HTERT RPE-1 (cell line): ENCODE data around the gene DMBX1.

Experiments
- in situ Hi-C: fragments of 300-500 bp; cut with MboI; formaldehyde crosslinking; loops from 4 replicates; pipeline ENCODE4 v1.14.3; 2020; ENCODE audit warnings: low sequenced_read_pairs

The DMBX1 gene

DNA sequence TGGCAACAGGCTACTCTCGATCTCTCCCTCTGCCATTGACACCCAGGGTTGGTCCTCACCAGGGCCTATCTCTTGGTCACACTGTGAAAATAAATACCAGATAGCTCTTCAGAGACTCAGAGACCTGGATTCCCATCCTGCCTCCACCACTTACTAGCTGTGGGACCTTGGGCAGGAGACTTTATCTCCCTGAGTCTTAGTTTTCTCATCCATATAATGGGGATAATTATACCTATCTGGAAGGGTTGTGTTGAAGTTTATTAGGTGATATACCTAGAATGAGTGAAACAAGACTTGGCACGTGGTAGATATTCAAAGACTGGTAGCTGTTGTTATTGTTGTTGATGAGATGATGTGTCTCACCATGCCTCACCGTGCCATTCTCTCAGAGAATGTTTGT, 7.4 kb downstream of the DMBX1 start:
- in situ Hi-C loops = no loop called here

GRCh38 chr1:46497665-46498064, 8.0 kb downstream of the DMBX1 start:
- in situ Hi-C loops = no loop called here

- in situ Hi-C loops = no loop called here
Observed at GRCh38 chr1:46501528-46501927, 11.9 kb downstream of the DMBX1 start.

GRCh38 chr1:46503421-46503820, 13.8 kb downstream of the DMBX1 start:
- in situ Hi-C loops = no loop called here

- in situ Hi-C loops = no loop called here
Observed at GRCh38 chr1:46506470-46507219, 17.0 kb downstream of the DMBX1 start.

DNA sequence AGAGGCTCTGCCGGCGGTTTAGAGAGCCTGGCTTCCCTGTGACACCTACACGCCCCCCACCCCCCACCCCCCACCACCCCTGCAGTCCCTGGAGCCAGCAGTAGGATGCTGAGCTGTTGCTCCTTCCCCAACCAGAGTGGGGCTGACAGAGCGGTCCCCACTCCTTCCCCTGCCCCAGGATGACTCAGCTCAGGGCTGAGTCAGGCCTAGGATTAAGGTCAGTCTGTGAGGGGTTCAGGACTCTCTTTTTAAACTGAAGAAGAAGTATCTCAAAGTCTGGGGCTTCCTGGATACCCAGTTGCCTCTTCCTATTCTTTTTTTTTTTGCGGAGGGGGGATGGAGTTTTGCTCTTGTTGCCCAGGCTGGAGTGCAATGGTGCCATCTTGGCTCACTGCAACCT, 19.1 kb downstream of the DMBX1 start:
- in situ Hi-C loops = no loop called here

DNA sequence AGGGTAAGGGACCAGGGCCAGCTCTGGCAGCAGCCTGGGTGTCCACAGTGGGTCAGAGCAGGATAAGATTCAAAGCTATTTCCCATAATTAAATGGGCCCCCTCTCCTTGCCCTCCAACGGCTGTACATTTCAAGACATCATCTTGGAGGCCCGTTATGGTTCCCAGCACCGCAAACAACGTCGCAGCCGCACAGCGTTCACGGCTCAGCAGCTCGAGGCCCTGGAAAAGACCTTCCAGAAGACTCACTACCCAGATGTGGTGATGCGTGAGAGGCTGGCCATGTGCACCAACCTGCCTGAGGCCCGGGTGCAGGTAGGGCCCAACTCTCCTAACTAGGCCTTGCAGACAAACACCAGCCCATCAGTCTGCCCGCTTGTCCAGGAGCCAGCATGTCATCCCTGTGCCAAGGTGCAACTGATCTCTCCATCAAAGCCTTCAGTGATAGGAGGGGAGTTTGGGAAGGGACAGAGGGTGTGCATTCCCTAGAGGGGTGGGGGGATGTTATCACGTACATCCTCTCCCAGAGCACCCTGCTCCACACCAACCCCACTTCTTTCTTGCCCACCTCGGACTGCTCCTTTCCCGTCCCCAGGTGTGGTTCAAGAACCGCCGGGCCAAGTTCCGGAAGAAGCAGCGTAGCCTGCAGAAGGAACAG, 20.8 kb downstream of the DMBX1 start:
- in situ Hi-C loops = no loop called here

- in situ Hi-C loops = no loop called here
Observed at GRCh38 chr1:46510998-46511365, 21.3 kb downstream of the DMBX1 start.

DNA sequence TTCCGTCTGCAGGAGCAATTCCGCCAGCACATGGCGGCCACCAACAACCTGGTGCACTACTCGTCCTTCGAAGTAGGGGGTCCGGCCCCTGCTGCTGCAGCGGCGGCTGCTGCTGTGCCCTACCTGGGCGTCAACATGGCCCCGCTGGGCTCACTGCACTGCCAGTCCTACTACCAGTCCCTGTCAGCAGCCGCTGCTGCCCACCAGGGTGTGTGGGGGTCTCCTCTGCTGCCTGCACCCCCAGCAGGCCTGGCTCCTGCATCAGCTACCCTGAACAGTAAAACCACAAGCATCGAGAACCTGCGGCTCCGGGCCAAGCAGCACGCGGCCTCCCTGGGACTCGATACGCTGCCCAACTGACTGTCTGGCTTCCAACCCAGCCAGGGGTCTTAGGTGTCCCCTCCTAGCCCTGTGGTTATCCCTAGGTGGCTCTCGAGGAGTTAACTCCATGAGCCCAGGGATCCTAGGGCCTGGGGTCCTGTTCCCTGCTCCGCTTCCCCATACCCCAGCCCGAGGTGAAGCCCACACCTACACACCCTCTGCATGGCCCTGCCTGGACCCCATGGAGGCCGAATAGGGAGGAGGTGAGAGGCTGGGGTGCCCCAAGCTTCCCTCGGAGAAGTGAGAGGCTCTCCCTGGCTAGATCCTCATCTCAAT, 22.6 kb downstream of the DMBX1 start:
- in situ Hi-C loops = no loop called here

GRCh38 chr1:46512792-46513190, 23.2 kb downstream of the DMBX1 start:
- in situ Hi-C loops = no loop called here

DNA sequence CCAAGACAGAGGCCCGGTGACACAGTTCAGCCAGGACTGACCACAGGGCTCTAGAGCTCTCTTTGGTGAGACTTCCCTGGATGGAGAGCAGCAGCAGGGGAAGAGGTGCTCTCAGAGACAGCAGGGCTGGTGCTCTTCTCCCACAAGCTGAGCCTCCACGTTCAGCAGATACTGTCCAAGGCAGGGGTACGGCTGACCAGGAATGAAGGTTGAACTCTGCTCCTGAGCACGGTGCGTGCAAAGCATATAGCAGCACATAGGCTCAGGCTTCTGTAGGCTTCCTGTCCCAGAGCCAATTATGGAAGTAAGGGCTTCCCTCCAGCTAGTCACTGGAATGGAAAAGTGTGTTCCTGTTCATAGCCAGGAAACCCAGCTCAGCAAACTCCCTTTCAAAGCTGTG, 23.9 kb downstream of the DMBX1 start:
- in situ Hi-C loops = no loop called here

GRCh38 chr1:46515576-46515975, 25.9 kb downstream of the DMBX1 start:
- in situ Hi-C loops = no loop called here

DNA sequence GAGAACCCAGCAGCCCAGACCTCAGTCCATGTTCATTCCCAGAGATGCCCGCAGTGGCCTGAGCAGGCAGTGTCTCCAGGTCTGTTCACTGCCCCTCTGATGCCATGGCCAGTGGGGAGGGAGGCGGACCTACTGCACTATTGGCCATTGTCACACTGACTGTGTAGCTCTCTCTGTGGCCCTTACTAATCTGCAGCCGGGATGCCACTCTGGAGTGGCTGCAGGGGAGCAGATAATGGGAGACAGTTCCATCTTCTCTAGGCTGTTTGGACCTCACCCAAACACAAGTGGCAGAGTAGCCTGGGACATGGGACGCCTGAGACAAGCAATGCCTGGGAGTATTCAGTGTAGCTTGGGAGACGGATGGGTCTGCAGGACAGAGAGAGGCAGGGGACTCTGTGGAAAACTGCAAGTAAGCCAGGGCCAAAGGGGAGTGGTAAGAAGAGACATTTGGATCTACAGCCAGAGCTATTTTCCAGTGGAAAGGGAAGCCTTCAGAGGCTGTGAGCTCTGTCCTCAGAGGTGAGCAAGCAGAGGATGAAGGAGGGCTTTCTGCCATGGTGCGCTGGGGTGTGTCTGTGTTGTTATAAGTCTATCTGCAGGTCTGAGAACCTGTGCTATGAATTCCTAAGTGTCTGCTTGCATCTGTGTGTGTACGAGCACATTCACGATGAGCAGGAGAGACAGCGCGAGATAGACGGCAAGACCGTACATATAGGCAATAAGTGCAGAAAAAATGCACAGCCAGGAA, 26.7 kb downstream of the DMBX1 start:
- in situ Hi-C loops = no loop called here

- in situ Hi-C loops = no loop called here
Observed at GRCh38 chr1:46517010-46517600, 27.5 kb downstream of the DMBX1 start.

- in situ Hi-C loops = no loop called here
Observed at GRCh38 chr1:46517932-46518498, 28.4 kb downstream of the DMBX1 start.

- in situ Hi-C loops = no loop called here
Observed at GRCh38 chr1:46519209-46519608, 29.6 kb downstream of the DMBX1 start.

GRCh38 chr1:46520063-46520911, 30.7 kb downstream of the DMBX1 start:
- in situ Hi-C loops = no loop called here

DNA sequence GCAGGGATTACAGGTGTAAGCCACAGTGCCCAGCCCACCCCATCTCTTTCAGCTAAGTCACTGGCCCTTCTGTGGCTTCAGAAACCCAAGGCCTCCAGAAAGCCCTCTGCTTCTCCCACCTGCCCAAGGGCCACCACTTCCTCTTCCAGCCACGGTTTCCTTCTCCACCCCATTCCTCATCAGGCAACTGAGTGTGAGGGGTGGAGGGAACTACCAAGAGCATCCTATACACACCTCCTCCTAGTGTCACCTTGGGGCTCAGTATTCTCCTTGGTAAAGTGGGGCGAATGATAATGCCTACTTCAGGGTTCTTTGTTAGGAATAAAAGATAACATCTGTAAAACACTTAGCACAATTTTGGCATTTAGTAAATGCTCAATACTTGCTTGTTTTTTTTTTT, 31.8 kb downstream of the DMBX1 start:
- in situ Hi-C loops = no loop called here

DNA sequence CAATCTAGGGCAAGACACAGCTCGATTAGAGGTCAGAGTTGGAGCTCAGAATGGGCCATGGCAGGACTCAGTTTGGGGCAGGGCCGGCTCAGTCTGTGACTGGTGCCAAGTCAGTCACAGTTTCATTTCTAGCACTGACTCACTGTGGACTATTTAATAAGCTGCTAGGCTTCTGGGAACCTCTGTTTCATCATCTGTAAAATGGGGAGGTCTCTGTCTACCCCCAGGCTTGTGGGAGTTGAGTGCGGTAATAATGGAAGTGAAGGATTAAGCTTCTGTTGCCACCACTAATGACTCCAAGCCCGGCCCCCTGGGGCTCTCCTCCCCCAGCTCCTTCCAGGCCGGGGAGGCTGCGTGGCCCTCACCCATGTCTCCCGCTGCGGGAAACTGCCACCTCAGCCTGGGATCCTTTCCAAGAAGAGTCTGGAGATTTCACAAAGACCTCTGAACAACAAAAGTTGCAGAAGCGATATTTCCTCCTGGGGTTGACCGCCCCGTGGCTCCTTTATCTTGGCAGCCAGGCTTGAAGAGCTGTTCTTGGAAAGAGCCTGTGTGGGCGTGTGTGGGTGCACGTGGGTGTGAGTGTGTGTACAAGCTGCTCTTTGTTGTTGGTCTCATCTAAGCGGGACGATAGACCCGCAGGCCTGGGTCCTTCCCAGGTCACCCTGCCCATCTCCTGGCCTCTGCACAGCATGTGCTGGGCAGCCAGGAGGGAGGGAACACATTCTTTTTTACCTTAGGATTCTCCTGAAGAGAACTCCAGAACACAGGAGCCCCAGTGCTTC, 32.7 kb downstream of the DMBX1 start:
- in situ Hi-C loops = no loop called here
